ENCODE measurements around the gene ZNF365.
"Not testable (repeated sequence)": the region's sequence is repeated elsewhere in the genome, so short reads cannot be mapped to it uniquely, and the experiment has no call there.

The ZNF365 gene

GRCh38 chr10:62373995-62374861, at the start of gene ZNF365:
Gene ZNF365, plus strand, starts transcription at chr10:62374369. Its CDS starts 1,825 bp downstream, at chr10:62376194.
- DNase-seq (ENCODE audit: low spot score): no peak

- DNase-seq (ENCODE audit: low spot score): no peak
Measured at GRCh38 chr10:62326176-62326575, 48.0 kb upstream of the ZNF365 start.

GRCh38 chr10:62327885-62328284, 46.3 kb upstream of the ZNF365 start:
- no peak for DNase-seq (ENCODE audit: low spot score)

- no peak for DNase-seq (ENCODE audit: low spot score)
Measured at GRCh38 chr10:62330213-62330612, 44.0 kb upstream of the ZNF365 start.

- DNase-seq (ENCODE audit: low spot score): no peak
Measured at GRCh38 chr10:62332406-62332805, 41.8 kb upstream of the ZNF365 start.

GRCh38 chr10:62333135-62333889, 40.9 kb upstream of the ZNF365 start:
- DNase-seq (ENCODE audit: low spot score): no peak

GRCh38 chr10:62333988-62334682, 40.0 kb upstream of the ZNF365 start:
- no peak for DNase-seq (ENCODE audit: low spot score)

GRCh38 chr10:62335326-62335725, 38.8 kb upstream of the ZNF365 start:
- DNase-seq (ENCODE audit: low spot score): no peak

- DNase-seq (ENCODE audit: low spot score): no peak
Measured at GRCh38 chr10:62336404-62336803, 37.8 kb upstream of the ZNF365 start.

GRCh38 chr10:62341419-62341818, 32.8 kb upstream of the ZNF365 start:
- no peak for DNase-seq (ENCODE audit: low spot score)

- no peak for DNase-seq (ENCODE audit: low spot score)
Measured at GRCh38 chr10:62343000-62343399, 31.2 kb upstream of the ZNF365 start.

- DNase-seq (ENCODE audit: low spot score): no peak
Measured at GRCh38 chr10:62348029-62348428, 26.1 kb upstream of the ZNF365 start.

- no peak for DNase-seq (ENCODE audit: low spot score)
Measured at GRCh38 chr10:62352356-62352970, 21.7 kb upstream of the ZNF365 start.

- no peak for DNase-seq (ENCODE audit: low spot score)
Measured at GRCh38 chr10:62354916-62355315, 19.3 kb upstream of the ZNF365 start.

- DNase-seq (ENCODE audit: low spot score): no peak
Measured at GRCh38 chr10:62356447-62356846, 17.7 kb upstream of the ZNF365 start.

- DNase-seq (ENCODE audit: low spot score): not testable (repeated sequence)
Measured at GRCh38 chr10:62358151-62358550, 16.0 kb upstream of the ZNF365 start.

- no peak for DNase-seq (ENCODE audit: low spot score)
Measured at GRCh38 chr10:62373639-62373994, 552 bp upstream of the ZNF365 start.

- no peak for DNase-seq (ENCODE audit: low spot score)
Measured at GRCh38 chr10:62374862-62375710, 917 bp downstream of the ZNF365 start.

- no peak for DNase-seq (ENCODE audit: low spot score)
Measured at GRCh38 chr10:62376071-62377025, 2.2 kb downstream of the ZNF365 start.

GRCh38 chr10:62377026-62377415, 2.9 kb downstream of the ZNF365 start:
- DNase-seq (ENCODE audit: low spot score): no peak
